ENCODE results near the gene GALNTL6. TPM values are rescaled to one million over a fixed set of nuclear protein-coding genes. Genes with fewer than 3 reads are reported as not detected.

Gene GALNTL6
- total RNA-seq, 4 donors from 2014 or later = 0.67 to 0.70 TPM; not detected in 2

GRCh38 chr4:173056710-173057109 is 1243.5 kb downstream of the GALNTL6 start:
- Histone ChIP-seq H3K36me3 (no peaks in the 10 kb centered on the region), H3K27ac (no peak overlapping the region), H3K4me1 (peaks cover 0 to 9% (median 0%) of the 10 kb centered on the region in 4 donors), H3K27me3 (no peaks in the 10 kb centered on the region), H3K9me3 (no peaks in the 10 kb centered on the region), H3K4me3 (no peak overlapping the region)
- no peak for DNase-seq
- TF ChIP-seq CTCF (IDR thresholded peaks at IDR 0.05) (no peak), POLR2A (IDR thresholded peaks at IDR 0.05) (no peak)

GRCh38 chr4:173057442-173057841 is 1244.2 kb downstream of the GALNTL6 start:
- no peak overlapping the region for H3K27ac ChIP-seq
- DNase-seq = no peak

GRCh38 chr4:173057901-173058300 is 1244.7 kb downstream of the GALNTL6 start:
- Histone ChIP-seq H3K9me3 (no peaks in the 10 kb centered on the region), H3K27me3 (no peaks in the 10 kb centered on the region), H3K4me1 (peaks cover 0 to 9% (median 0%) of the 10 kb centered on the region in 4 donors), H3K4me3 (no peak overlapping the region), H3K27ac (no peak overlapping the region), H3K36me3 (no peaks in the 10 kb centered on the region)
- no peak for TF ChIP-seq POLR2A (IDR thresholded peaks at IDR 0.05)
- no peak for TF ChIP-seq CTCF (IDR thresholded peaks at IDR 0.05)
- no peak for DNase-seq

More at GRCh38 chr4:173057442-173057841, 1244.2 kb downstream of the GALNTL6 start:
- Histone ChIP-seq H3K4me1 (peaks cover 0 to 9% (median 0%) of the 10 kb centered on the region in 4 donors), H3K4me3 (no peak overlapping the region), H3K9me3 (no peaks in the 10 kb centered on the region), H3K27me3 (no peaks in the 10 kb centered on the region), H3K36me3 (no peaks in the 10 kb centered on the region)
- TF ChIP-seq POLR2A (IDR thresholded peaks at IDR 0.05) = no peak
- no peak for TF ChIP-seq CTCF (IDR thresholded peaks at IDR 0.05)

- H3K27ac ChIP-seq = no peak overlapping the region
- no peaks in the 10 kb centered on the region for H3K36me3 ChIP-seq
- peaks cover 0 to 9% (median 0%) of the 10 kb centered on the region in 4 donors for H3K4me1 ChIP-seq
- no peak for TF ChIP-seq CTCF (IDR thresholded peaks at IDR 0.05)
- TF ChIP-seq POLR2A (IDR thresholded peaks at IDR 0.05) = no peak
- no peak overlapping the region for H3K4me3 ChIP-seq
- H3K27me3 ChIP-seq = no peaks in the 10 kb centered on the region
- no peak for DNase-seq
- no peaks in the 10 kb centered on the region for H3K9me3 ChIP-seq
These were observed 1248.0 kb downstream of the GALNTL6 start for GRCh38 chr4:173061160-173061559.

GRCh38 chr4:173073939-173074500 is 1260.8 kb downstream of the GALNTL6 start:
- no peak for TF ChIP-seq CTCF (IDR thresholded peaks at IDR 0.05)
- no peak for TF ChIP-seq POLR2A (IDR thresholded peaks at IDR 0.05)
- DNase-seq = no peak
- no peak overlapping the region for H3K27ac ChIP-seq

More at GRCh38 chr4:173073939-173074500, 1260.8 kb downstream of the GALNTL6 start:
- no peaks in the 10 kb centered on the region for H3K27me3 ChIP-seq
- H3K36me3 ChIP-seq = no peaks in the 10 kb centered on the region
- H3K9me3 ChIP-seq = no peaks in the 10 kb centered on the region
- no peaks in the 10 kb centered on the region for H3K4me1 ChIP-seq
- H3K4me3 ChIP-seq = no peak overlapping the region

All from Peyer's patch (tissue), 4 donors.